NCI-H146 treated with DMSO at 0.1 percent for 48 hours (cell line): ENCODE results near the gene CLRN3.

Source experiments
- DNase-seq: peaks from one replicate; lab custom pipeline; 2025; ENCODE audit not compliant: unreplicated experiment; lab: John Stamatoyannopoulos, UW

The CLRN3 gene

GRCh38 chr10:127903789-127904188, 11.0 kb upstream of the CLRN3 start:
- DNase-seq = no peak

- no peak for DNase-seq
These were observed 7.1 kb upstream of the CLRN3 start for GRCh38 chr10:127899766-127900387.

GRCh38 chr10:127897177-127897576, 4.4 kb upstream of the CLRN3 start:
- no peak for DNase-seq

- no peak for DNase-seq
These were observed 3.8 kb upstream of the CLRN3 start for GRCh38 chr10:127896590-127896989.

GRCh38 chr10:127894146-127894545, 1.4 kb upstream of the CLRN3 start:
- DNase-seq = no peak

GRCh38 chr10:127890832-127891334, 1.9 kb downstream of the CLRN3 start:
- no peak for DNase-seq

GRCh38 chr10:127890216-127890615, 2.5 kb downstream of the CLRN3 start:
- no peak for DNase-seq

- no peak for DNase-seq
These were observed 3.0 kb downstream of the CLRN3 start for GRCh38 chr10:127889605-127890195.

GRCh38 chr10:127888521-127889312, 4.0 kb downstream of the CLRN3 start:
- no peak for DNase-seq

GRCh38 chr10:127887541-127888415, 5.0 kb downstream of the CLRN3 start:
- no peak for DNase-seq

- no peak for DNase-seq
These were observed 6.2 kb downstream of the CLRN3 start for GRCh38 chr10:127886371-127887051.

GRCh38 chr10:127884501-127884900, 8.2 kb downstream of the CLRN3 start:
- DNase-seq = no peak

- DNase-seq = no peak
These were observed 9.2 kb downstream of the CLRN3 start for GRCh38 chr10:127883516-127883915.

- no peak for DNase-seq
These were observed 9.8 kb downstream of the CLRN3 start for GRCh38 chr10:127882801-127883459.

GRCh38 chr10:127882391-127882790, 10.3 kb downstream of the CLRN3 start:
- DNase-seq = no peak

- DNase-seq = no peak
These were observed 11.5 kb downstream of the CLRN3 start for GRCh38 chr10:127881262-127881661.

- no peak for DNase-seq
These were observed 12.2 kb downstream of the CLRN3 start for GRCh38 chr10:127880557-127880956.

GRCh38 chr10:127878475-127879055, 14.2 kb downstream of the CLRN3 start:
- DNase-seq = no peak

- DNase-seq = no peak
These were observed 15.0 kb downstream of the CLRN3 start for GRCh38 chr10:127877699-127878098.

GRCh38 chr10:127877116-127877515, 15.6 kb downstream of the CLRN3 start:
- DNase-seq = no peak
